KMS-11 (cell line): Measurements from ENCODE around the gene TTYH1.

Experiments used
- H2AFZ ChIP-seq: fragments of 200-600 bp; sonication (generic); 2 replicates; pipeline ENCODE4 v1.6.1; 2016; ENCODE audit warnings: antibody characterized with exemption, mixed run types, low read depth
- H3K27ac ChIP-seq: fragments of 200-600 bp; sonication (generic); 2 replicates; pipeline ENCODE4 v1.6.1; 2016; ENCODE audit warnings: mild to moderate bottlenecking, mixed run types
- H3K27me3 ChIP-seq: fragments of 200-600 bp; sonication (generic); 2 replicates; pipeline ENCODE4 v1.6.1; 2017; ENCODE audit warnings: mild to moderate bottlenecking, low read depth, mixed run types, moderate library complexity; ENCODE audit not compliant: insufficient read depth
- H3K36me3 ChIP-seq: fragments of 200-600 bp; sonication (generic); 2 replicates; pipeline ENCODE4 v1.6.1; 2017; ENCODE audit warnings: mild to moderate bottlenecking, mixed run types; ENCODE audit not compliant: insufficient read depth
- H3K4me1 ChIP-seq: fragments of 200-600 bp; sonication (generic); 2 replicates; pipeline ENCODE4 v1.6.1; 2016; ENCODE audit warnings: mild to moderate bottlenecking, low read depth, mixed run types; ENCODE audit not compliant: poor library complexity, severe bottlenecking
- H3K4me2 ChIP-seq: fragments of 200-600 bp; sonication (generic); 2 replicates; pipeline ENCODE4 v1.7.0; 2016; ENCODE audit warnings: mild to moderate bottlenecking, mixed run types
- H3K4me3 ChIP-seq: fragments of 200-600 bp; sonication (generic); IDR thresholded peaks from 2 replicates; pipeline ENCODE4 v1.6.1; 2017; ENCODE audit warnings: low read depth, low read length, mixed read lengths; ENCODE audit not compliant: insufficient read depth
- H3K79me2 ChIP-seq: fragments of 200-600 bp; sonication (generic); 2 replicates; pipeline ENCODE4 v1.6.1; 2016; ENCODE audit warnings: low read depth, mixed run types; ENCODE audit not compliant: insufficient read depth
- H3K9ac ChIP-seq: fragments of 200-600 bp; sonication (generic); 2 replicates; pipeline ENCODE4 v1.6.1; 2016; ENCODE audit warnings: mild to moderate bottlenecking, mixed run types
- H4K20me1 ChIP-seq: fragments of 200-600 bp; sonication (generic); 2 replicates; pipeline ENCODE4 v1.6.1; 2016; ENCODE audit warnings: mild to moderate bottlenecking, mixed run types; ENCODE audit not compliant: insufficient read depth
- TF ChIP-seq, protein P1 (sequence below): fragments of 200-600 bp; sonication (generic); conservative IDR thresholded peaks from 2 replicates; pipeline ENCODE4 v1.6.1; 2017; ENCODE audit warnings: low read depth, mild to moderate bottlenecking, antibody characterized with exemption, low read length, moderate library complexity, mixed read lengths

Gene TTYH1

GRCh38 chr19:54470276-54470887 is 55.1 kb downstream of the TTYH1 start:
- Histone ChIP-seq H3K9ac (no peak overlapping the region), H2AFZ (no peak overlapping the region), H3K79me2 (no peaks in the 10 kb centered on the region), H3K27me3 (peaks cover 63% of the 10 kb centered on the region), H3K4me3 (no peak overlapping the region), H3K27ac (no peak overlapping the region), H4K20me1 (no peaks in the 10 kb centered on the region), H3K36me3 (no peaks in the 10 kb centered on the region), H3K4me2 (no peak overlapping the region), H3K4me1 (no peaks in the 10 kb centered on the region)
- TF ChIP-seq, protein P1, sequence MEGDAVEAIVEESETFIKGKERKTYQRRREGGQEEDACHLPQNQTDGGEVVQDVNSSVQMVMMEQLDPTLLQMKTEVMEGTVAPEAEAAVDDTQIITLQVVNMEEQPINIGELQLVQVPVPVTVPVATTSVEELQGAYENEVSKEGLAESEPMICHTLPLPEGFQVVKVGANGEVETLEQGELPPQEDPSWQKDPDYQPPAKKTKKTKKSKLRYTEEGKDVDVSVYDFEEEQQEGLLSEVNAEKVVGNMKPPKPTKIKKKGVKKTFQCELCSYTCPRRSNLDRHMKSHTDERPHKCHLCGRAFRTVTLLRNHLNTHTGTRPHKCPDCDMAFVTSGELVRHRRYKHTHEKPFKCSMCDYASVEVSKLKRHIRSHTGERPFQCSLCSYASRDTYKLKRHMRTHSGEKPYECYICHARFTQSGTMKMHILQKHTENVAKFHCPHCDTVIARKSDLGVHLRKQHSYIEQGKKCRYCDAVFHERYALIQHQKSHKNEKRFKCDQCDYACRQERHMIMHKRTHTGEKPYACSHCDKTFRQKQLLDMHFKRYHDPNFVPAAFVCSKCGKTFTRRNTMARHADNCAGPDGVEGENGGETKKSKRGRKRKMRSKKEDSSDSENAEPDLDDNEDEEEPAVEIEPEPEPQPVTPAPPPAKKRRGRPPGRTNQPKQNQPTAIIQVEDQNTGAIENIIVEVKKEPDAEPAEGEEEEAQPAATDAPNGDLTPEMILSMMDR = no peak

- no peak overlapping the region for H3K9ac ChIP-seq
- no peaks in the 10 kb centered on the region for H3K79me2 ChIP-seq
- no peaks in the 10 kb centered on the region for H4K20me1 ChIP-seq
- H3K4me2 ChIP-seq = no peak overlapping the region
- TF ChIP-seq, protein P1 = no peak
- H3K27me3 ChIP-seq = peaks cover 63% of the 10 kb centered on the region
- no peaks in the 10 kb centered on the region for H3K4me1 ChIP-seq
- H3K4me3 ChIP-seq = no peak overlapping the region
- no peaks in the 10 kb centered on the region for H3K36me3 ChIP-seq
- no peak overlapping the region for H2AFZ ChIP-seq
- H3K27ac ChIP-seq = no peak overlapping the region
These were observed 55.9 kb downstream of the TTYH1 start for GRCh38 chr19:54470991-54471782.

DNA sequence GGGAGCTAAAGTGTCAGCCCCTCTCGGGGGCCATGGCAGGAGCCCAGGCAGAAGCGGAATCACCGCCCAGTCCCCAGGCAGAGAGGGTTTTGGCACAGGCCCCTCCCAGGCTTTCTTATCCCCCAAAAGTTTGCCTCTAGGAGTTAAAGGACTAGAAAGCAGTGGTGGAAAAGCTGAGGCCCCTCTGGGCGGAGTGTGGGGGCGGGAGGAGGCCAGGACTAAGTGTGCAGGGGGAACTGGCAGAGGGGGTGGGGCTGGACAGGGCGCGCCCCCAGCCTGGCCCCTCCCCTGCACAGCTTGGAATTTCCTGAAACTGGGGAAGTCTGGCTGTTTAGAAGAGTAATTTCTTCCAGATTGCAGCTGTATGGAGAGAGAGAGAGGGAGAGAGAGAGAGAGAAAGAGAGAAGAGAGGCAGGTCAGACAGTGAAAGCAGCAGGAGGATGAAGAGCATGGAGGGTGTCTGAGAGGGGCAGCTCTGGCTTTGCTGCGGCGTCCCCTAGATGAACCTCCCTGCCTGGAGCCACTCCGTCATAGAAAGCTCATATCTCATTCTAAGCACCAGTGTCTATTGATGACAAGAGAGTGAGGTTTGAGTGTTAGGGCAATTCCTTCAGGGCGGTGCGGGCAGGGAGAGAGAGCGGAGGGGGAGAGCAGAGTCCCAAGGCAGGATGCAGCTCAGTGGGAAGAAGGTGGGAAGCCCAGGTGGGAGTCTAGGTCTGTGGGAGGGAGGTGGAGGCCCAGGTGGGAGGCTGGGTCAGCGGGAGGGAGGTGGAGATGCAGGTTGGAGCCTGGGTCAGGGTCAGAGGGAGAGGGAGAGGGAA is 58.0 kb downstream of the TTYH1 start, which contains the start of gene CDC42EP5:
CDC42EP5 (minus strand) TSS at position 226 of the 821 bp plus-strand sequence. CDS start 7,749 bp downstream, outside the sequence.
- no peaks in the 10 kb centered on the region for H3K36me3 ChIP-seq
- no peaks in the 10 kb centered on the region for H4K20me1 ChIP-seq
- no peak within 1 kb of the TSS for H3K4me2 ChIP-seq
- no peak within 1 kb of the TSS for H2AFZ ChIP-seq
- no peaks in the 10 kb centered on the region for H3K79me2 ChIP-seq
- no peak within 1 kb of the TSS for H3K4me3 ChIP-seq
- no peaks in the 10 kb centered on the region for H3K4me1 ChIP-seq
- no peak within 1 kb of the TSS for H3K9ac ChIP-seq
- TF ChIP-seq, protein P1 = no peak
- peaks cover 54% of the 10 kb centered on the region for H3K27me3 ChIP-seq
- no peak within 1 kb of the TSS for H3K27ac ChIP-seq

DNA sequence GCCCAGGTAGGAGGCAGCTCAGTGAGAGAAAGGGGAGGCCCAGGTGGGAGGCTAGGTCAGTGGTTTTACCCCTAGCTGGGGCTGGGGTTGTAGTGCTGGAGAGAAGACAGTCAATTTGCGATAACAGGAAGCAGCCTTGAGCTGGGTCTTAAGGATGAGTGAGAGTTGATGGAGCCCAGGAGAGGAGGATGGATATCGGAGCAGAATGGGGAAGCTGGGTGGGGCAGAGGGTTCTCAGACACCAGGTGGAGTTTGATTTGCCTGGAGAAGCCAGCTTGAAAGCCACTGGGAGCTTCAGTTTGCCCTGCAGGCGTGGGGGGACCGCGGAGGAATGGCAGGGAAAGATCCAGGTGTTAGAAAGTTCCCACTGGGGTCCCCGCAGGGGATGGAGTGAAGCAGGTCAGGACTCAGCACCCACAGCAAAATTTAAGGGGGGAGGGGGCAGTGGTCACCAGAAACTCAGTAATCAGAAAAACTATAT is 58.7 kb downstream of the TTYH1 start:
- peaks cover 51% of the 10 kb centered on the region for H3K27me3 ChIP-seq
- H3K4me1 ChIP-seq = no peaks in the 10 kb centered on the region
- no peak overlapping the region for H2AFZ ChIP-seq
- no peak overlapping the region for H3K4me3 ChIP-seq
- no peaks in the 10 kb centered on the region for H4K20me1 ChIP-seq
- TF ChIP-seq, protein P1 = no peak
- no peak overlapping the region for H3K4me2 ChIP-seq
- H3K27ac ChIP-seq = no peak overlapping the region
- no peaks in the 10 kb centered on the region for H3K36me3 ChIP-seq
- H3K9ac ChIP-seq = no peak overlapping the region
- no peaks in the 10 kb centered on the region for H3K79me2 ChIP-seq
